Peyer's patch (tissue), 4 donors: ENCODE results near the gene MLLT1.

Source experiments
- CTCF ChIP-seq, 6 experiments: fragments of 450-650 bp in 4 of 6; fragments of 200-600 bp in 2 of 6; sonication (generic) in 1 of 6; IDR thresholded peaks; one replicate each; pipeline ENCODE4 v1.5.1; 2017 to 2019; ENCODE audit warnings: antibody characterized with exemption in 6 of 6, mild to moderate bottlenecking in 3 of 6, moderate library complexity in 1 of 6
- POLR2A ChIP-seq, 2 donors: fragments of 450-650 bp; IDR thresholded peaks; one replicate each; pipeline ENCODE4 v1.5.1; 2017; ENCODE audit warnings: antibody characterized with exemption in 2 of 2, mild to moderate bottlenecking in 2 of 2, moderate library complexity in 2 of 2

GRCh38 chr19:6274756-6275155 lies 5.0 kb downstream of the MLLT1 start:
- no peak for TF ChIP-seq CTCF (IDR thresholded peaks at IDR 0.05)
- TF ChIP-seq POLR2A (IDR thresholded peaks at IDR 0.05) = no peak
